Sigmoid colon (tissue), 4 donors: Measurements from ENCODE around the gene SYCE1L.

ENCODE experiments used
- POLR2AphosphoS5 ChIP-seq, 4 donors: sonication (generic); formaldehyde crosslinking; IDR thresholded peaks; one replicate each; pipeline ENCODE4 v1.6.1; 2017; ENCODE audit warnings: antibody characterized with exemption in 4 of 4
- TF ChIP-seq, protein P1 (sequence below), 4 experiments: fragments of 450-650 bp in 3 of 4; fragments of 200-600 bp in 1 of 4; IDR thresholded peaks; one replicate each; pipeline ENCODE4 v1.5.1; 2016 to 2019; ENCODE audit warnings: antibody characterized with exemption in 4 of 4, mild to moderate bottlenecking in 3 of 4, moderate library complexity in 2 of 4

DNA sequence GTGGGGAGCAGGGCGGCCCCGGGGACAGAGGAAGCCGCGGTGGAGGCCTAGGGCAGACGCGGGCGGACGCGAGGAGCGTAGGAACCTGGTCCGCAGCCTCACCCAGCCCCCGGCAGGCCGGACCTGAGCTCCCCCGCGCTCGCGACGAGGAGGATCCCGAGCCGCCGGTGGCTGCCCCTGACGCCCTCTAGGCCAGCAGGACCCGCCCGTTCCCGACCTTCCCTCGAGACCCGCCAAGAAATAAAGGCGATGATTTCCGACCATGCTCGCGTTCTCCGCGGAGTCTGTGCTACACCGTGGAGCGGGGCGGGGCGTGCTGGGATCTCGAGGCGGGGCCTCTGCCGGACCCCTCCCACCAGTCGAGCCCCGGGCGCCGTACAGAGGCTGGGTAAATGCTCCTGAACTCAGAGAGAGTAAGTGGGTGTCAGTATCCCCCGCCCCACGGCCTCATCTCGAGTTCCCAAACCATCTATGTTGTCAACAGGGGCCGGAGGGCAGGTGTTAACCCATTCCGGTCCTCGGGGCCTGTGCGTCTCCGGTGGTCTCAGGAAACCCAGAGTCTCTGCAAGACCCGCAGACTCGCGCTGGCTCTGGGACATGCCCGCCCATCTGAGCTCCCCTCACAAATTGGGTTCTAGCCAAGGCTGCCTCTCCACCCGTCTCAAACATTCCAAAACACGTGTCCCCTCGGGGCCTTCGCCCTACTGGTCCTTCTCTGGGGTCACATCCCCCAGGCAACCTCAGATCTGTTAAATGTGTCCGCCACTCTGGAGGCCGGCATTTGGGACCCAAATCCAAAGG is 13.7 kb downstream of the SYCE1L start:
- TF ChIP-seq, protein P1, sequence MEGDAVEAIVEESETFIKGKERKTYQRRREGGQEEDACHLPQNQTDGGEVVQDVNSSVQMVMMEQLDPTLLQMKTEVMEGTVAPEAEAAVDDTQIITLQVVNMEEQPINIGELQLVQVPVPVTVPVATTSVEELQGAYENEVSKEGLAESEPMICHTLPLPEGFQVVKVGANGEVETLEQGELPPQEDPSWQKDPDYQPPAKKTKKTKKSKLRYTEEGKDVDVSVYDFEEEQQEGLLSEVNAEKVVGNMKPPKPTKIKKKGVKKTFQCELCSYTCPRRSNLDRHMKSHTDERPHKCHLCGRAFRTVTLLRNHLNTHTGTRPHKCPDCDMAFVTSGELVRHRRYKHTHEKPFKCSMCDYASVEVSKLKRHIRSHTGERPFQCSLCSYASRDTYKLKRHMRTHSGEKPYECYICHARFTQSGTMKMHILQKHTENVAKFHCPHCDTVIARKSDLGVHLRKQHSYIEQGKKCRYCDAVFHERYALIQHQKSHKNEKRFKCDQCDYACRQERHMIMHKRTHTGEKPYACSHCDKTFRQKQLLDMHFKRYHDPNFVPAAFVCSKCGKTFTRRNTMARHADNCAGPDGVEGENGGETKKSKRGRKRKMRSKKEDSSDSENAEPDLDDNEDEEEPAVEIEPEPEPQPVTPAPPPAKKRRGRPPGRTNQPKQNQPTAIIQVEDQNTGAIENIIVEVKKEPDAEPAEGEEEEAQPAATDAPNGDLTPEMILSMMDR (IDR thresholded peaks at IDR 0.05), result no peak
- TF ChIP-seq POLR2AphosphoS5 (IDR thresholded peaks at IDR 0.05), result peak in 2 of 4 donors; percentile 9 to 21
